ENCODE measurements around the gene SOX5. TPM values are rescaled to one million over a fixed set of nuclear protein-coding genes. Genes with fewer than 3 reads are reported as not detected.
A peak's percentile ranks its signal among the peaks of the same experiment; 100 is the strongest.

The SOX5 gene
- total and polyA plus RNA-seq, 9 of the 15 experiments (the other 6 are each of a cell fraction or from before 2014, with no cell fraction given), result 8.3 to 16.5 (median 11.9) TPM

GRCh38 chr12:23566133-23566532 lies 383.3 kb downstream of the SOX5 start (continued):
- TF ChIP-seq MGA (IDR thresholded peaks at IDR 0.05) (no peak), EZH2 (IDR thresholded peaks at IDR 0.05; ENCODE audit: borderline replicate concordance, low read depth, low read length) (no peak), YBX1 (IDR thresholded peaks at IDR 0.05) (no peak), IRF2 (CRISPR knock-in tag; IDR thresholded peaks at IDR 0.05) (no peak), HDAC1 (IDR thresholded peaks at IDR 0.05) (0 out of 4 replicates have a peak, but pooled peaks of 1 of the 2 experiments have one; percentile 39), E2F8 (IDR thresholded peaks at IDR 0.05; ENCODE audit: low read depth, partially characterized antibody) (no peak), ZNF12 (CRISPR knock-in tag; IDR thresholded peaks at IDR 0.05) (no peak), SAP30 (IDR thresholded peaks at IDR 0.05; ENCODE audit: borderline replicate concordance, insufficient read depth, low read depth, low read length, poor library complexity, severe bottlenecking) (no peak), SNAPC5 (CRISPR knock-in tag; IDR thresholded peaks at IDR 0.05) (no peak), ATF7 (IDR thresholded peaks at IDR 0.05) (no peak), NEUROD1 (IDR thresholded peaks at IDR 0.05; ENCODE audit: borderline replicate concordance, low read depth, low read length, partially characterized antibody) (no peak), RBM15 (IDR thresholded peaks at IDR 0.05; ENCODE audit: insufficient read depth, low read length) (no peak), SMARCB1 (IDR thresholded peaks at IDR 0.05; ENCODE audit: insufficient read length, low read depth) (no peak), MAFF (IDR thresholded peaks at IDR 0.05; ENCODE audit: low read length) (no peak), KDM4B (IDR thresholded peaks at IDR 0.05; ENCODE audit: borderline replicate concordance in 2 of 2, low read depth in 1 of 2) (no peak)
